Hematopoietic multipotent progenitor cell (in vitro differentiated cells): ENCODE measurements around the gene ARHGEF7. TPM values are rescaled to one million over a fixed set of nuclear protein-coding genes. Genes with fewer than 3 reads are reported as not detected.

Experiments used
- DNase-seq, 3 donors: peaks; one replicate each; pipeline ENCODE4 v3.0.0-alpha.2; 2011 to 2015; ENCODE audit warnings: low read depth in 2 of 3, low spot score in 2 of 3
- total RNA-seq: library from RNA; depleted of rRNA; stranded (reverse); fragments of >200 nt; gene quantifications from one replicate; pipeline ENCODE4 v1.2.3, GENCODE V29; 2012

ARHGEF7 gene
- total RNA-seq, 1 donor, result 34.2 TPM

DNA sequence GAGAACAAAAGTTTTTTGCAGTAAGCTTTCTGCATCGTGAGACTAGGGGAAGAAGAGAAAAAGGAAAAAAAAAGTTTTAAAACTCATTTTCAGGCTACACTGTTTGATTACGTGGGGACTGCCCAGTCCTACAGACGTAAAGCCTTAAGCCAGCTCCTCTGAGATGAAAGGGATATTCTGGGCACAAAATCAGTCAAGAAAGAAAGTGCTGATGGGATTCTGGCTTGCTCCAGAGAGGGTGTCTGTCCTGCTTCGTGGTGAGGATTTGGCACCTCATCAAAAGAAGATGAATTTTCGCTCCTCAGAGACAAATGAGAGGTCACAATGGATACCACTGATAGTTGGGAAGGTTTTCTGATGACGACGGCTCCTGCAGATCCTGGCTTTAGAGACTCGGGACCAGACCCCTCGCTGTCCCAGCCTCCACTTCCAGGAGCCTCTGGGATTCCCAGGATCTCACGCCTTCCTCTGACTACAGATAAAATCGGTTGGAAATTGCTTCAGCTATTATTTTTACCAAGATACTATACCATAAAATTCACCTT is 215.0 kb downstream of the ARHGEF7 start:
- DNase-seq, result no peak

DNA sequence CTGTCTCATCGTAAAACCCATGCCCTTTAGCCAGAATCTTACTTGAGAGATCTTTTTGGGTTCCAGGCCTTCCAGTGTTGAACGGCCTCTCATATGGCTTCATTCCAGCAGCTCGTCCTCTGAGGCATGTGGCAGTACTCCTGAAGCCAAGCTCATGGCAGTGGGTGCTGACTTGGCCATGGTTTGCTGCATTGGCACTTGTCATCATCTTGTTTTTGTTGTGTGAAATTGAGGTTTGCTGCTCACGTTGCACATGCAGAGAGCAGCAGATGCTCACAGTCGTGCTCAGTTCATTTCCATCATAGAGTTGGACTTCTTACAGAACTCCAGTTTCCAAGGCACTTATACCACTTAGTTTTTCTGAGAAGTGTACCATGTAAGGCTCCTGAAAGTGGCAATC is 220.2 kb downstream of the ARHGEF7 start:
- DNase-seq, result no peak

GRCh38 chr13:111336666-111337065 is 221.6 kb downstream of the ARHGEF7 start:
- DNase-seq, result no peak

DNA sequence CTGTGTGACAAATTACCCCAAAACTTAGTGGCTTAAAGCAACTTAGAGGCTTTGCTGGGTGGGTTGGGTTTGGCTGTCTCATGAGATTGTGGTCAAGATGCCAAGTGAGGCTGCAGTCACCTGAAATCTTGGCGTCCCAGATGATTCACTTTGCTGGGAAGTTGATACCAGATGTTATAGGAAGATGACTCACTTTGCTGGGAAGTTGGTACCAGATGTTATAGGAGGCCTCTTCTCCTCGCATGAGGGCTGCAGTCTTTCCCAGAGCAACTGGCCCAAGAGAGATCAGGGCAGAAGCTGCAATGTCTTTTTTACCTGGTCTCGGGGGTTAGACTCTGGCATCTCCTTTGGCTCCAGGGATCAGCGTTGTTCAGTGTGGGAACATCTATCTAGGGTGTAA is 222.1 kb downstream of the ARHGEF7 start:
- no peak for DNase-seq

- no peak for DNase-seq
Observed at GRCh38 chr13:111337741-111338140, 222.6 kb downstream of the ARHGEF7 start.

GRCh38 chr13:111338841-111339240 is 223.7 kb downstream of the ARHGEF7 start:
- no peak for DNase-seq

DNA sequence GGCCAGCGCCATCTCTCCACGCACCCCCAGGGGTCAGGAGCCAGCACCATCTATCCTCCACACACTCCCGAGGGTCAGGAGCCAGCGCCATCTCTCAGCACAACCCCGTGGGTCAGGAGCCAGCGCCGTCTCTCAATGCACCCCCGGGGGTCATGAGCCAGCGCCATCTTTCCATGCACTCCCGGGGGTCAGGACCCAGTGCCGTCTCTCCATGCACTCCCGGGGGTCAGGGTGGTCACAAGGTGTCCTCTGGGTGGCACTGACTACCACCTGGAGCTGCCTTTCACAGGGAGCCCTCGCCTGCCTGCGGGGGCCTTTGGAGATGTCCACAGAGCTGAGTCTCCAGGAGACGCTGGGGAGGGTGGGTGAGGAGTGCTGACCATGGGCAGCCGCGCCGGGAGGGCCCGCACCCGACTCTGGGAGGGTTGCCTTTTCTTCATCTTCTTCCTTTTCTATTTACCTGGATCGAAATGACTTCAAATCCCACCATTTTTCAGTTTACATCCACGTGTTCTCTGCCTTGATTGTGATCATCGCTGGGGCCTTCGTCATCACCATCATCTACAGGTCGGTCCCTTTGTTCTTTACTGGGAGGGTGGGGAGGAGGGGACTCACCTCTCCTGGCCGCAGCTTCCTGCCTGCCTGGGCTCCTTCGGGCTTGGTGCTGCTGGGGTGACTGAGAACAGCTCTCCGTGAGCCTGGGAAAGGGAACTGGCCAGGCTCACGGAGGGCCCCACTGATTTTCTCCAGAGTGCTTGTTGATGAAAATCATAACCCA is 224.4 kb downstream of the ARHGEF7 start:
- DNase-seq, result no peak

- DNase-seq, result no peak
Observed at GRCh38 chr13:111341886-111342285, 226.8 kb downstream of the ARHGEF7 start.

DNA sequence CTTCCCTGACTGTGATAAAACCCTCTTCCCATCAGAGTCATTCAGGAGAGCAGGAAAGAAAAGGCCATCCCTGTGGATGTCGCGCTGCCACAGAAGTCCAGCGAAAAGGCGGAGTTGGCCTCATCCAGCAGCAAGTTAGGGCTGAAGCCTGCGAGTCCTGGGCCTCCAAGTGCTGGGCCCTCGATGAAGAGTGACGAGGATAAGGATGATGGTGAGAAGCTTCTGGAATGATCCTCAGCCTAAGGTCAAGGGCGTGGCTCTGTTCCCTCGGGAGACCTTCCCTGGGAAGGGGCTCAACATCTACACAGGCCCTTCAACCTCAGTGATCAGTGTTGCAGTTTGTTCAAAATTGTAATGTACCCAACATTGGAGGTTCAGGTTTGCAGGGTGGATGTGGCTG is 227.6 kb downstream of the ARHGEF7 start:
- no peak for DNase-seq

DNA sequence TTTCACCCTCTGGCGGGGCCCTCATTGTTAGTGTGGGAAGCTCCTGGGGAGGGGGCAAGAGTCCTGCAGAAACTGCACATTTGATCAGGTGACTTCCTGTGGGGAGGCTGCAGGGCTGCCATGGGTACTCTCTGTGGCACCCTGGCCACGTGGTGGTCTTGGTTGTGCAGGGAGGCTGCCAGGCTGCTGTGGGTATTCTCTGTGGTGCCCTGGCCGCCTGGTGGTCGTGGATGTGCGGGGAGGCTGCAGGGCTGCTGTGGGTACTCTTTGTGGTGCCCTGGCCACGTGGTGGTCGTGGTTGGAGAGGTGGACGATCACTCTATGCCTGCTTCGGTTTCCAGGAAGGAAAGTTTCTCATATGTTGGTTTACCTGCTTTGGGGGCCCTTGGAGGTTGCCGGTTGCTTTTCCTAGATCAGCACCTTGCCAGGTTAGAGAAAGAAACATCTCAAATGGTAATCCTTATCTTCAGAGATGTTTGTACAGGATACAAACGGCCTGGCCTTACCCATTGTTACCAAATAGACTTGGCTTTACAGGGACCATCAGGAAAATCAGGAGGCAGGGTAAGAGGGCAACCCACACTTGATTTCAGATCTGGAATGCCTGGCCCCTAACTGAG is 228.2 kb downstream of the ARHGEF7 start:
- no peak for DNase-seq

DNA sequence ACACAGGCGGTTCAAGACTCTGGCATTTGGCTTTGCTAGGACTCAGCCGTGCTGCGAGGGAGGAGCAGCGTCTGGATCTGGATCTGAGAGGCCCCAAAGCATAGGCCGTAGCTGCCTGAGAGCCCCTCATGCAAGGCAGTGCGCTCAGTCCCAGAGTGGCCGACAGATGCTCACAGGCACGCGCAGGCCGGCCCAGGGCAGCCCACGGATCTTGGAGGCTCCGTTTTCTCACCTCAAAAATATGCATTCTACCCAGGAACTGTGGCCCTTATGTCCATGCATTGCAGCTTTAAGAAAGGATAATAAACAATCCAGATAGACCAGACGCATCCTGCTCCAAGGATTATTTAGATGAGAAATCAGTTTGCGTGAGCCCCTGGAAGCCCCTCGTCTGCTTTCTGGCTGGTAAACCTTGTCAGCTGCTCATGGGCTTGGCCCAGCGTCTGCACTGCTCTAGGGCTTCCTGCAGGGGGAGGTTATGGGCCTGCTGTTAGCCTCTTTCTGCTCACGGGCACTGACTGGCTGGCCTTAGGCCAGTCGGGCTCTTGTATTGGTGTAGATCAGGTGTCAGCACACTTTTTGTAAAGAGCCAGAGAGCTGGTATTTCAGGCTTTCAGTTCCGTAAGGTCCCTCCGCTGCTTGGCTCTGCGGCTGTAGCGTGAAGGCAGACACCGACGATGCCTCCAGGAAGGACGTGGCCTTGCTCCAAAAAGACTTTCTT is 229.5 kb downstream of the ARHGEF7 start:
- DNase-seq, result peak in 1 of 3 donors; percentile 4

DNA sequence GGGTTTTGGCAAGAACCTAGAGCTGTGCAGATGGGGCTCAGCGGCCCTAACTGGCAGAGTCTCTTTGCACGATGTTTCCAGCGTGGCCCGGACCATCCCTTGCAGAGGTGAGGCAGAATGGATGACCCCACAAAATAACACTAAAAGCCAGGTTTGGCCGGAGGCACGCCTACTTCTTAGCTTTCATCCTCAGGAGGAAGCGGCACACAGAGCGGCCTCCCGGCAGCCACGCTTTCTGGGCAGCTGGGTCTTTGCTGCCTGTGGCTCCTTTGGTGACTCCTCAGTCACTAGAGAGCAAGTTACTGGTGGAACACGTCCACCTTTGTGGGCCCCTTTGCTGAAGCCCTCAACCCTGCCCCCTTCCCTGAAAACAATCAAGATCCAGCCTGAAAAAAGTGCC is 230.6 kb downstream of the ARHGEF7 start:
- no peak for DNase-seq

- no peak for DNase-seq
Observed at GRCh38 chr13:111346101-111346680, 231.1 kb downstream of the ARHGEF7 start.

- DNase-seq, result no peak
Observed at GRCh38 chr13:111347438-111347837, 232.3 kb downstream of the ARHGEF7 start.

DNA sequence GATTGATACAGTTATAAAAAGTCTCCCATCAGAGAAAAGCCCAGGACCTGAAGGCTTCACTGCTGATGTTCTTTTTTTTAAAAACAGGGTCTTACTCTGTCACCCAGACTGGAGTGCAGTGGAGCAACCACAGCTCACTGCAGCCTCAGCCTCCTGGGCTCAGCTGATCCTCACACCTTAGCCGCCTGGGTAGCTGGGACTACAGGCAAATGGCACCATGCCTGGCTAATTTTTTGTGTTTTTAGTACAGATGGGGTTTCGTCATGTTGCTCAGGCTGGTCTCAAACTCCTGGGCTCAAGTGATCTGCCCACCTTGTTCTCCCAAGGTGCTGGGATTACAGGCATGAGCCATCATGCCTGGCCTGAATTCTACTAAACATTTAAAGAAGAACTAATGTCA is 238.4 kb downstream of the ARHGEF7 start:
- no peak for DNase-seq

GRCh38 chr13:111354789-111355188 is 239.7 kb downstream of the ARHGEF7 start:
- no peak for DNase-seq

Other genes starting within 250 kb of the ARHGEF7 start
- 163 TPM for gene ANKRD10, start 200.2 kb upstream of the ARHGEF7 start, total RNA-seq
- gene TEX29, start 205.3 kb downstream of the ARHGEF7 start, total RNA-seq, result not detected